ENCODE results near the gene SLC29A3.

Gene SLC29A3

DNA sequence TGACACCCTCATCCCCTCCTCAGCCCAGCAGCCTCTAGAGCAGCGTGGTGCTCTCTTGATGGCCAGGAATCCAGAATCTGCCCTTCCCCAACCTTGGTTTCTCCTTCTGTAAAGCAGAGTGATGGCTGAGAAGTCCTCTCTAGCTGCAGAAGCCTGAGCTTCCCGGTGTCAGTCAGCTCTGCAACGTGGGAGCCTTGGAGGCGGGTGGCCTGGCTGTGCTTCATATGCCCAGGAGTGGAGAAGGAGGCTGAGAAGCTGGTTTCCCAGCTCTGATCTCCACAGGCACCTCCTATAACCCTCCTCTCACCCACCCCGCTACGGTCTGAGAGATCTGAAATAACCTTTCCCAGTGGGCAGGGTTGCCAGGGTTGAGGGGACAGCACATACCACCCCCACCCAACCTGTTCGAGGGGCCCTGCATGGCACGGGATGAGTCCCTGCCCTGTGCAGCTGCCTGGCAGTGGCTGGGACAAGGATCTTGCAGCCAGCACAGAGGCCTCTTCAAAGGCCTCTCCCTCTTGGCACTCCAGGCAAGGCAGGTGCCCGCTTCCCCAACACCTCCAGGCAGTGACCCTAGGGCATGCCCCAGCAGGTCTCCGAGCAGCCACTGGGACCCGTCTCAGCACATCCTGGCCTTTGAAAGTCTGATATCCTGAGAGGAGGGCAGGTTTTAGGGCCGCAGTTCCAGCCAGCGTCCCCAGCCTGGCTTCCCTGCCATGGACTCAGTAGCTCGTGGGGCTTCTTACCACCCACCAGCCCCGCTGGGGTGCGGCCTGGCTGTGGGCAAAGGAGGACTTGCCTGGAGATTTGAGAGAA lies 18.3 kb upstream of the SLC29A3 start:
- Histone ChIP-seq H3K4me2 (ENCODE audit: low read length) (no peak overlapping the region), H3K23ac (ENCODE audit: low read length) (no peak overlapping the region), H3K4me3 (ENCODE audit: low read length) (no peak overlapping the region), H2AK5ac (ENCODE audit: low read length) (no peak overlapping the region), H3K56ac (ENCODE audit: low read length) (no peak overlapping the region), H3K79me1 (ENCODE audit: low read length) (no peaks in the 10 kb centered on the region), H4K8ac (ENCODE audit: low read depth, low read length) (no peak overlapping the region), H3K27ac (ENCODE audit: low read depth, low read length) (no peak overlapping the region), H3K9ac (ENCODE audit: low read length) (no peak overlapping the region), H3K79me2 (ENCODE audit: control insufficient read depth, insufficient read depth, low read length) (no peaks in the 10 kb centered on the region), H3K4ac (ENCODE audit: low read depth, low read length) (no peak overlapping the region), H3K18ac (ENCODE audit: low read length) (no peak overlapping the region), H4K5ac (ENCODE audit: low read length) (no peak overlapping the region), H2BK5ac (ENCODE audit: low read length) (no peak overlapping the region), H2BK120ac (ENCODE audit: low read depth, low read length) (no peak overlapping the region), H2BK15ac (replicated peaks; ENCODE audit: low read depth) (no peak overlapping the region), H3K27me3 (ENCODE audit: insufficient read depth, low read length, poor library complexity) (no peaks in the 10 kb centered on the region), H3K4me1 (ENCODE audit: control insufficient read depth, low read depth, low read length) (no peaks in the 10 kb centered on the region), H3K36me3 (ENCODE audit: control insufficient read depth, insufficient read depth, low read length) (peaks cover 1% of the 10 kb centered on the region)
- DNase-seq, result no peak
- no CpG with 5 or more reads among the region's 16 CpGs for WGBS (ENCODE audit: extremely low coverage, insufficient coverage, low lambda C conversion rate)

DNA sequence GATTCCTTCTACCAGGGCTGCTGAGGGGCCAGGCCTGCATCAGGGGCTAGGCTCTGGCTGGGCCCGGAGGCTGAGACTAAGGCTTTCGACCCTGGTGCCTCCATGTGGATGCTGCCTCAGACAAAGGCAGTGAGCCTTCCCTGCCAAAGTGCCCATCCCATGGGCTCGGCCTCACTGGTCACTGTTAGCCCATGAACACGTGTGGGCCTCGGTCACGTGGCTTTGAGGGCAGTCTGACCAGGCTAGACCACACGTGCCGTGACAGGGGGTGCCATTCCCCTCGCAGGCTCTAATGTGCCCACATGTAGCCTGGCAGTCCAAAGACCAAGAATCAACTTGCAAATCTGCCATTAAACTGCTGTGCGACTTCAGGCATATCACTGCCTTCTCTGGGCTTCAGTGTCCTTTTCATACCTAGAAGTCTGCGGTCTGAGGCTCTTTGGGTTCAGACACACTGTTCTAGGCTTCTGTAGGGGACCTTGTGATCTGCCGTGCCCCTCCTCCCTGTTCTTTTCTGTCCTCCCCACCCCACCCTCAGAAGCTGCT lies 17.6 kb upstream of the SLC29A3 start:
- Histone ChIP-seq H2BK5ac (ENCODE audit: low read length) (no peak overlapping the region), H3K56ac (ENCODE audit: low read length) (no peak overlapping the region), H3K27ac (ENCODE audit: low read depth, low read length) (no peak overlapping the region), H3K36me3 (ENCODE audit: control insufficient read depth, insufficient read depth, low read length) (peaks cover 1% of the 10 kb centered on the region), H3K79me2 (ENCODE audit: control insufficient read depth, insufficient read depth, low read length) (no peaks in the 10 kb centered on the region), H4K8ac (ENCODE audit: low read depth, low read length) (no peak overlapping the region), H2BK15ac (replicated peaks; ENCODE audit: low read depth) (no peak overlapping the region), H3K9ac (ENCODE audit: low read length) (no peak overlapping the region), H2BK120ac (ENCODE audit: low read depth, low read length) (no peak overlapping the region), H3K4me2 (ENCODE audit: low read length) (no peak overlapping the region), H3K4ac (ENCODE audit: low read depth, low read length) (no peak overlapping the region), H3K27me3 (ENCODE audit: insufficient read depth, low read length, poor library complexity) (no peaks in the 10 kb centered on the region), H4K5ac (ENCODE audit: low read length) (no peak overlapping the region), H3K23ac (ENCODE audit: low read length) (no peak overlapping the region), H3K79me1 (ENCODE audit: low read length) (no peaks in the 10 kb centered on the region), H3K18ac (ENCODE audit: low read length) (no peak overlapping the region), H3K4me1 (ENCODE audit: control insufficient read depth, low read depth, low read length) (no peaks in the 10 kb centered on the region), H3K4me3 (ENCODE audit: low read length) (no peak overlapping the region), H2AK5ac (ENCODE audit: low read length) (no peak overlapping the region)
- no CpG with 5 or more reads among the region's 12 CpGs for WGBS (ENCODE audit: extremely low coverage, insufficient coverage, low lambda C conversion rate)
- DNase-seq, result no peak

DNA sequence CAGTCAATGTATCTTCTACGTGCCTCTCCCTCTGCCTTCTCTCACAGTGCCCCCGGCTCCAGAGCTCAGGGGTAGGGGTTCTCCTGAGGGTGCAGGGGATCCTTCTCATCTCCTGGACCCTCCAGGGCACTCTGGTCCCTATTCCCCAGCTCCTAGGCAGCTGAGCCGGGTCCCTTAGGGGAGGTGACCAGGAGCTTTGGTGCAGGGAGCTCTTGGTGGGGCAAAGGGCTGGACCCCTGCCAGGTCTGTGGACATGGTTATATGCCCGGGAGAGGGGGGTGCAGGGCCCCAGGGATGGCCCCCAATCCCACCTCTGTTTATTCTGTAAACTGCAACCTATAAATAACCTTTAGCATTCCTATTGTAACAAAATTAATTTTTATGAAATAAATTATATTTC lies 16.6 kb upstream of the SLC29A3 start:
- Histone ChIP-seq H2BK120ac (ENCODE audit: low read depth, low read length) (no peak overlapping the region), H2BK5ac (ENCODE audit: low read length) (no peak overlapping the region), H3K36me3 (ENCODE audit: control insufficient read depth, insufficient read depth, low read length) (peaks cover 1% of the 10 kb centered on the region), H3K4me2 (ENCODE audit: low read length) (no peak overlapping the region), H3K79me2 (ENCODE audit: control insufficient read depth, insufficient read depth, low read length) (no peaks in the 10 kb centered on the region), H2BK15ac (replicated peaks; ENCODE audit: low read depth) (no peak overlapping the region), H3K4me3 (ENCODE audit: low read length) (no peak overlapping the region), H4K5ac (ENCODE audit: low read length) (no peak overlapping the region), H2AK5ac (ENCODE audit: low read length) (no peak overlapping the region), H3K9ac (ENCODE audit: low read length) (no peak overlapping the region), H3K79me1 (ENCODE audit: low read length) (no peaks in the 10 kb centered on the region), H3K4me1 (ENCODE audit: control insufficient read depth, low read depth, low read length) (no peaks in the 10 kb centered on the region), H3K56ac (ENCODE audit: low read length) (no peak overlapping the region), H4K8ac (ENCODE audit: low read depth, low read length) (no peak overlapping the region), H3K27me3 (ENCODE audit: insufficient read depth, low read length, poor library complexity) (no peaks in the 10 kb centered on the region), H3K18ac (ENCODE audit: low read length) (no peak overlapping the region), H3K27ac (ENCODE audit: low read depth, low read length) (no peak overlapping the region), H3K23ac (ENCODE audit: low read length) (no peak overlapping the region), H3K4ac (ENCODE audit: low read depth, low read length) (no peak overlapping the region)
- DNase-seq, result no peak
- no CpG with 5 or more reads among the region's 4 CpGs for WGBS (ENCODE audit: extremely low coverage, insufficient coverage, low lambda C conversion rate)

DNA sequence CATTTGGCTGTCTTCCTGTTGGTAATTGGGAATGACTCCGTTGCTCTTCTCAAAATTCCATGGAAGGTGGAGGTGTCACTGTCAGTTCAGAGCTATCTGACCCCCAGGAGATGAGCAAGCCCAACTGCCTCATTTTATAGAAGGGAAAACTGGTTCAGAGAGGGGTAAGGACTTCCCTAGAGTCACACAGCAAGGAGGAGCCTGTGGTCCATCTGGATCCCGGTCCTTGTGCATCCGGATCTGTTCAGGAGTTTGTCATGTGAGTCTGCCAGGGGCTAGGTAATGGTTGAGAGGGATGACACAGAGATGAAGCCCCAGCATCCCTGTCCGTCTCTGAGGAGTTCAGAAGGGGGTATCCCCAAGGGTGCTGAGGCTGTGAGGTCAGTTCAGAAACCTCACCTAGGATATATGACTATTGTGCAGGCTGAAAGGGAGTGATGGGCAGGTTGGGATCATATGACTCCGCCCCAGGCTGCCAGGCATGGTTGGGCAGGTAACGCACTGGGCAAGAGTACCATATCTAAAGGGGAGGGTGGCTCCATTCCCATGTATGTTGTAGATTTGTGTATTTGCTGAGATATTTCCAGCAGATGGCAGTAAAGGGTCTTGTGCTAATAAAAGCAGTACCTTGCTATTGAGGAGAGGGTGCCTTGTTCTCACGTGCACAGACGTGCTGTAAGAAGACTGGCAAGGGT lies 16.0 kb upstream of the SLC29A3 start:
- no peaks in the 10 kb centered on the region for H3K79me1 ChIP-seq (ENCODE audit: low read length)
- no peak overlapping the region for H3K23ac ChIP-seq (ENCODE audit: low read length)
- H4K8ac ChIP-seq (ENCODE audit: low read depth, low read length), result no peak overlapping the region
- H3K4me3 ChIP-seq (ENCODE audit: low read length), result no peak overlapping the region
- no peak overlapping the region for H2BK5ac ChIP-seq (ENCODE audit: low read length)
- DNase-seq, result peak; percentile 74
- no peak overlapping the region for H3K4ac ChIP-seq (ENCODE audit: low read depth, low read length)
- H3K79me2 ChIP-seq (ENCODE audit: control insufficient read depth, insufficient read depth, low read length), result no peaks in the 10 kb centered on the region
- H2AK5ac ChIP-seq (ENCODE audit: low read length), result no peak overlapping the region
- H3K9ac ChIP-seq (ENCODE audit: low read length), result no peak overlapping the region
- no peak overlapping the region for H3K18ac ChIP-seq (ENCODE audit: low read length)
- peaks cover 1% of the 10 kb centered on the region for H3K36me3 ChIP-seq (ENCODE audit: control insufficient read depth, insufficient read depth, low read length)
- H3K27me3 ChIP-seq (ENCODE audit: insufficient read depth, low read length, poor library complexity), result no peaks in the 10 kb centered on the region
- H2BK15ac ChIP-seq (replicated peaks; ENCODE audit: low read depth), result no peak overlapping the region
- H3K27ac ChIP-seq (ENCODE audit: low read depth, low read length), result no peak overlapping the region
- no peak overlapping the region for H3K56ac ChIP-seq (ENCODE audit: low read length)
- H4K5ac ChIP-seq (ENCODE audit: low read length), result no peak overlapping the region
- WGBS (ENCODE audit: extremely low coverage, insufficient coverage, low lambda C conversion rate), result no CpG with 5 or more reads among the region's 8 CpGs
- H2BK120ac ChIP-seq (ENCODE audit: low read depth, low read length), result no peak overlapping the region
- H3K4me1 ChIP-seq (ENCODE audit: control insufficient read depth, low read depth, low read length), result no peaks in the 10 kb centered on the region
- H3K4me2 ChIP-seq (ENCODE audit: low read length), result no peak overlapping the region

DNA sequence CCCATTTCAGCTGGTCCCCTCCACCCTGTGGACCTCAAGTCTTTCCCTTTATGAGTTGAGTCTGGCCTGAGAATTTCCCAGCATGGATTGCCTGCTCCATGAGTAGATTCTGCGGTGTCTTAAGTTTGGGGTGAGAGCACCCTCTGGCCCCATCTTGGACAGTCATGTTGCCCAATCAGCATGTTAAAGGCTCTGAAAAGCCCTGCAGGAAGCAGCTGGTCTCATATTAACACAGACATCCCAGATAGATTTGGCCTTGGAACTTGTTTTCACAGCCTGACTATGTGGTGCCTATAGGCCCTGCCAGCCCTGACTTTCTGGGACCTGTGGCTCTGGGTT lies 15.5 kb upstream of the SLC29A3 start:
- H3K9ac ChIP-seq (ENCODE audit: low read length), result no peak overlapping the region
- H3K79me1 ChIP-seq (ENCODE audit: low read length), result no peaks in the 10 kb centered on the region
- no peak overlapping the region for H4K8ac ChIP-seq (ENCODE audit: low read depth, low read length)
- no peak overlapping the region for H3K4me2 ChIP-seq (ENCODE audit: low read length)
- DNase-seq, result no peak
- H4K5ac ChIP-seq (ENCODE audit: low read length), result no peak overlapping the region
- H3K27ac ChIP-seq (ENCODE audit: low read depth, low read length), result no peak overlapping the region
- H2BK5ac ChIP-seq (ENCODE audit: low read length), result no peak overlapping the region
- H3K27me3 ChIP-seq (ENCODE audit: insufficient read depth, low read length, poor library complexity), result no peaks in the 10 kb centered on the region
- H3K4me1 ChIP-seq (ENCODE audit: control insufficient read depth, low read depth, low read length), result no peaks in the 10 kb centered on the region
- no peak overlapping the region for H3K4ac ChIP-seq (ENCODE audit: low read depth, low read length)
- H3K4me3 ChIP-seq (ENCODE audit: low read length), result no peak overlapping the region
- H2BK120ac ChIP-seq (ENCODE audit: low read depth, low read length), result no peak overlapping the region
- no peak overlapping the region for H3K18ac ChIP-seq (ENCODE audit: low read length)
- H3K23ac ChIP-seq (ENCODE audit: low read length), result no peak overlapping the region
- no peaks in the 10 kb centered on the region for H3K79me2 ChIP-seq (ENCODE audit: control insufficient read depth, insufficient read depth, low read length)
- H2AK5ac ChIP-seq (ENCODE audit: low read length), result no peak overlapping the region
- no peak overlapping the region for H2BK15ac ChIP-seq (replicated peaks; ENCODE audit: low read depth)
- WGBS (ENCODE audit: extremely low coverage, insufficient coverage, low lambda C conversion rate), result no CpG with 5 or more reads among the region's 1 CpG
- no peak overlapping the region for H3K56ac ChIP-seq (ENCODE audit: low read length)
- H3K36me3 ChIP-seq (ENCODE audit: control insufficient read depth, insufficient read depth, low read length), result peaks cover 1% of the 10 kb centered on the region

Measured in mesendoderm (in vitro differentiated cells).